HCT116 (cell line): ENCODE data around the gene SNAP29. TPM values are rescaled to one million over a fixed set of nuclear protein-coding genes. Genes with fewer than 3 reads are reported as not detected.

Experiments
- ATAC-seq: fragments of 200-7000 bp; cut with Tn5 transposase; 2 replicates; pipeline ENCODE4 v1.9.1; 2020; ENCODE audit warnings: mild to moderate bottlenecking, moderate library complexity
- BruUV-seq: library from RNA; stranded (reverse); fragments of 400-500 nt; replicated peaks from 2 replicates; lab custom pipeline; 2021; lab: Mats Ljungman, UMichigan
- CTCF ChIA-PET: fragments of 300-600 bp; sonication (Branson Sonifier 250); formaldehyde crosslinking; loops from one replicate; lab custom pipeline; 2021; ENCODE audit warnings: antibody characterized with exemption; lab: Charles Lee
- POLR2A ChIA-PET: fragments of 300-600, 350-600 bp; sonication (Branson Sonifier 250); formaldehyde crosslinking; loops from one replicate; lab custom pipeline; 2021; ENCODE audit warnings: antibody characterized with exemption; lab: Charles Lee
- RAD21 ChIA-PET, 2 experiments: fragments of 300-600 bp; sonication (Branson Sonifier 250); formaldehyde crosslinking; loops; one replicate each; lab custom pipeline; 2023; ENCODE audit warnings: low total read pairs in 2 of 2; ENCODE audit not compliant: uncharacterized antibody in 2 of 2, unreplicated experiment in 2 of 2, low non-redundant PET in 1 of 2; lab: Charles Lee
- DNase-seq: peaks from one replicate; pipeline ENCODE4 v3.0.0-alpha.2; 2010; ENCODE audit warnings: low read depth, low spot score
- H2AFZ ChIP-seq: fragments of 200-600 bp; shearing (Covaris generic), sonication (generic); 2 replicates; pipeline ENCODE4 v1.6.1; 2017; ENCODE audit warnings: low read depth, mixed run types, mixed read lengths, antibody characterized with exemption, low read length; ENCODE audit not compliant: poor library complexity, severe bottlenecking
- H3K27ac ChIP-seq: 2 replicates; pipeline ENCODE4 v1.5.1; 2012; ENCODE audit warnings: low read depth, low read length
- H3K27me3 ChIP-seq: fragments of 200-600 bp; sonication (generic); 2 replicates; pipeline ENCODE4 v1.6.1; 2016; ENCODE audit warnings: mixed run types, low read length, mixed read lengths; ENCODE audit not compliant: insufficient read depth
- H3K36me3 ChIP-seq, 2 experiments: fragments of 200-500 bp in 1 of 2; fragments of 200-600 bp in 1 of 2; sonication (Bioruptor generic) in 1 of 2; sonication (generic) in 1 of 2; 2 replicates each; pipeline versions ENCODE4 v1.5.1 to v1.6.1; 2014 to 2016; ENCODE audit warnings: low read length in 2 of 2, inconsistent platforms in 1 of 2, mixed read lengths in 1 of 2, mixed run types in 1 of 2; ENCODE audit not compliant: insufficient read depth in 2 of 2, control insufficient read depth in 1 of 2
- H3K4me1 ChIP-seq, 2 experiments: fragments of 200-600 bp in 1 of 2; sonication (generic) in 1 of 2; 2 replicates each; pipeline versions ENCODE4 v1.5.1 to v1.6.1; 2012 to 2017; ENCODE audit warnings: low read length in 2 of 2, inconsistent platforms in 1 of 2, mild to moderate bottlenecking in 1 of 2, mixed read lengths in 1 of 2, mixed run types in 1 of 2, moderate library complexity in 1 of 2; ENCODE audit not compliant: insufficient read depth in 2 of 2, control insufficient read depth in 1 of 2
- H3K4me2 ChIP-seq: fragments of 200-600 bp; sonication (generic); 2 replicates; pipeline ENCODE4 v1.6.1; 2017; ENCODE audit warnings: mixed run types, low read length, mixed read lengths
- H3K4me3 ChIP-seq, 2 experiments: fragments of 200-600 bp in 1 of 2; sonication (generic) in 1 of 2; replicated peaks in 1 of 2; 2 replicates each; pipeline ENCODE4 v1.5.1; 2011 to 2016; ENCODE audit warnings: low read length in 2 of 2, control low read depth in 1 of 2, low read depth in 1 of 2, mild to moderate bottlenecking in 1 of 2, mixed read lengths in 1 of 2, mixed run types in 1 of 2
- H3K79me2 ChIP-seq: fragments of 200-600 bp; sonication (generic); 2 replicates; pipeline ENCODE4 v1.6.1; 2017; ENCODE audit warnings: mild to moderate bottlenecking, mixed run types, low read length, moderate library complexity, mixed read lengths; ENCODE audit not compliant: insufficient read depth
- H3K9ac ChIP-seq: fragments of 200-600 bp; sonication (generic); 2 replicates; pipeline ENCODE4 v1.6.1; 2016; ENCODE audit warnings: low read length, mixed read lengths
- H3K9me2 ChIP-seq: fragments of 200-600 bp; sonication (generic), shearing (Covaris generic); 2 replicates; pipeline ENCODE4 v1.6.1; 2017; ENCODE audit warnings: mixed run types, mild to moderate bottlenecking, moderate library complexity; ENCODE audit not compliant: insufficient read depth
- H3K9me3 ChIP-seq, 2 experiments: fragments of 200-500 bp in 1 of 2; fragments of 200-600 bp in 1 of 2; sonication (Bioruptor generic) in 1 of 2; sonication (generic) in 1 of 2; 2 replicates each; pipeline ENCODE4 v1.6.1; 2014 to 2017; ENCODE audit warnings: low read length in 2 of 2, mixed read lengths in 2 of 2, inconsistent platforms in 1 of 2, low read depth in 1 of 2, mild to moderate bottlenecking in 1 of 2, mixed run types in 1 of 2, moderate library complexity in 1 of 2; ENCODE audit not compliant: control insufficient read depth in 1 of 2, insufficient read depth in 1 of 2
- H4K20me1 ChIP-seq: fragments of 200-600 bp; sonication (generic), shearing (Covaris generic); 2 replicates; pipeline ENCODE4 v1.6.1; 2017; ENCODE audit warnings: mixed run types, mild to moderate bottlenecking, moderate library complexity; ENCODE audit not compliant: insufficient read depth
- ATF3 ChIP-seq: IDR thresholded peaks from 2 replicates; pipeline ENCODE4 v1.6.1; 2012
- CEBPB ChIP-seq: IDR thresholded peaks from 2 replicates; pipeline ENCODE4 v1.6.1; 2012; ENCODE audit warnings: low read depth
- CTCF ChIP-seq, 3 experiments: fragments of 200-600 bp in 1 of 3; sonication (generic) in 1 of 3; IDR thresholded peaks in 2 of 3; conservative IDR thresholded peaks in 1 of 3; 2 replicates each; pipeline ENCODE4 v1.5.1; 2012 to 2017; ENCODE audit warnings: low read depth in 2 of 3, low read length in 2 of 3, antibody characterized with exemption in 1 of 3, borderline replicate concordance in 1 of 3, control low read depth in 1 of 3, mild to moderate bottlenecking in 1 of 3, mixed read lengths in 1 of 3, mixed run types in 1 of 3, moderate library complexity in 1 of 3; ENCODE audit not compliant: insufficient read depth in 1 of 3
- EZH2 ChIP-seq: fragments of 200-600 bp; sonication (generic); IDR thresholded peaks from 2 replicates; pipeline ENCODE4 v1.6.1; 2017; ENCODE audit warnings: antibody characterized with exemption, mixed run types
- EZH2phosphoT487 ChIP-seq: fragments of 200-600 bp; IDR thresholded peaks from 2 replicates; pipeline ENCODE4 v1.6.1; 2018; ENCODE audit warnings: antibody characterized with exemption, borderline replicate concordance
- POLR2AphosphoS5 ChIP-seq: IDR thresholded peaks from 2 replicates; pipeline ENCODE4 v1.6.1; 2011; ENCODE audit warnings: mild to moderate bottlenecking, low read depth, low read length, moderate library complexity
- SIN3A ChIP-seq: IDR thresholded peaks from 2 replicates; pipeline ENCODE4 v1.6.1; 2012; ENCODE audit warnings: low read depth
- TCF7L2 ChIP-seq: IDR thresholded peaks from 2 replicates; pipeline ENCODE4 v1.7.0; 2011; ENCODE audit warnings: borderline replicate concordance, inconsistent platforms; ENCODE audit not compliant: insufficient read depth, insufficient read length; ENCODE audit errors: extremely low read depth
- YY1 ChIP-seq: IDR thresholded peaks from 2 replicates; pipeline ENCODE4 v1.6.1; 2011; ENCODE audit warnings: low read length, low read depth, moderate library complexity, mild to moderate bottlenecking; ENCODE audit not compliant: insufficient replicate concordance; ENCODE audit errors: extremely low read depth
- ZBTB33 ChIP-seq: IDR thresholded peaks from 2 replicates; pipeline ENCODE4 v1.6.1; 2011; ENCODE audit warnings: mild to moderate bottlenecking, low read length, moderate library complexity; ENCODE audit not compliant: insufficient replicate concordance; ENCODE audit errors: extremely low read depth
- intact Hi-C: fragments of 100-400 bp; cut with micrococcal nuclease; formaldehyde crosslinking; loops from 2 replicates; pipeline ENCODE4 v1.10.0; 2022
- total RNA-seq: library from RNA; stranded (reverse); gene quantifications from one replicate; pipeline ENCODE4 v1.2.1, GENCODE V29; 2021; ENCODE audit not compliant: unreplicated experiment

SNAP29 gene
- total RNA-seq, 1 experiment from 2014 or later: 27.3 TPM

- Histone ChIP-seq H3K4me3 (no peak overlapping the region), H4K20me1 (no peaks in the 10 kb centered on the region), H3K9me3 (no peaks in the 10 kb centered on the region), H3K9ac (no peak overlapping the region), H3K4me2 (no peak overlapping the region), H3K9me2 (no peaks in the 10 kb centered on the region), H3K4me1 (peaks cover 5 to 11% of the 10 kb centered on the region in 2 experiments; a peak in 3 of 4 replicates), H2AFZ (no peak overlapping the region), H3K27ac (no peak overlapping the region), H3K27me3 (no peaks in the 10 kb centered on the region), H3K79me2 (no peaks in the 10 kb centered on the region), H3K36me3 (0 out of 4 replicates have a peak, but pooled peaks cover 0 to 2% of the 10 kb centered on the region in 2 experiments)
- DNase-seq (no peak), ATAC-seq (no peak)
- POLR2A ChIA-PET: no interaction called here
- RAD21 ChIA-PET: no interaction called here
- intact Hi-C loops: no loop called here
- TF ChIP-seq EZH2phosphoT487 (no peak), POLR2AphosphoS5 (no peak), EZH2 (no peak), SIN3A (no peak), ATF3 (no peak), ZBTB33 (no peak)
- no TSS peak for BruUV-seq
- CTCF ChIA-PET: no interaction called here
These were observed 10.4 kb downstream of the SNAP29 start for GRCh38 chr22:20869234-20869633.

GRCh38 chr22:20873214-20873613 lies 14.4 kb downstream of the SNAP29 start:
- no peaks in the 10 kb centered on the region for H4K20me1 ChIP-seq
- no peaks in the 10 kb centered on the region for H3K4me1 ChIP-seq
- DNase-seq (no peak), ATAC-seq (no peak)
- ChIA-PET CTCF (no interaction called here), RAD21 (no interaction called here), POLR2A (interaction anchor here (0.7 kb wide), 1 partner anchor 33 kb away, joined by 6 read pairs; no protein-coding TSS in a partner anchor)
- H3K9me3 ChIP-seq: no peaks in the 10 kb centered on the region
- H3K4me3 ChIP-seq: no peak overlapping the region
- no peak overlapping the region for H3K4me2 ChIP-seq
- H2AFZ ChIP-seq: no peak overlapping the region
- H3K9ac ChIP-seq: no peak overlapping the region
- 0 out of 4 replicates have a peak, but pooled peaks cover 0 to 2% of the 10 kb centered on the region in 2 experiments for H3K36me3 ChIP-seq
- intact Hi-C loops: no loop called here
- no peaks in the 10 kb centered on the region for H3K9me2 ChIP-seq
- no peaks in the 10 kb centered on the region for H3K79me2 ChIP-seq
- BruUV-seq: no TSS peak
- H3K27ac ChIP-seq: no peak overlapping the region
- no peaks in the 10 kb centered on the region for H3K27me3 ChIP-seq
- TF ChIP-seq CTCF (IDR thresholded peaks at IDR 0.05 in 2 of 3, conservative IDR thresholded peaks at IDR 0.05 in 1 of 3; ENCODE audit: borderline replicate concordance in 1 of 3, insufficient read depth in 1 of 3, low read depth in 2 of 3, low read length in 2 of 3) (no peak), EZH2phosphoT487 (no peak), CEBPB (no peak), TCF7L2 (no peak), ZBTB33 (no peak), YY1 (no peak)
